Measurements from ENCODE around the gene DHRS7. TPM values are rescaled to one million over a fixed set of nuclear protein-coding genes. Genes with fewer than 3 reads are reported as not detected.

DHRS7 gene
- total and polyA plus RNA-seq, 2 experiments from 2014 or later, result 39.3 to 39.4 TPM

GRCh38 chr14:60107477-60107876, 57.7 kb downstream of the DHRS7 start:
- peaks cover 27% of the 10 kb centered on the region; the same call in 2 of the 3 replicates for H3K36me3 Mint-ChIP-seq (ENCODE audit: low read depth)

GRCh38 chr14:60106339-60106738, 58.9 kb downstream of the DHRS7 start:
- Mint-ChIP-seq H3K4me3 (no peak overlapping the region), H3K27me3 (ENCODE audit: insufficient read depth, low read depth, poor library complexity) (no peaks in the 10 kb centered on the region), H3K27ac (no peak overlapping the region), H3K36me3 (ENCODE audit: low read depth) (peaks cover 27% of the 10 kb centered on the region; the same call in 2 of the 3 replicates), H3K4me1 (peaks cover 14% of the 10 kb centered on the region; the same call in 2 of the 3 replicates), H3K9me3 (no peaks in the 10 kb centered on the region)
- Histone ChIP-seq H3K4me3 (no peak overlapping the region), H3K27ac (ENCODE audit: low read depth) (no peak overlapping the region), H3F3A (replicated peaks; ENCODE audit: low read depth) (no peaks in the 10 kb centered on the region), H3K36me3 (ENCODE audit: insufficient read depth) (peaks cover 6% of the 10 kb centered on the region; the same call in 1 of the 2 replicates), H3K4me2 (no peak overlapping the region), H4K20me1 (replicated peaks; ENCODE audit: insufficient read depth) (peaks cover 3% of the 10 kb centered on the region), H3K9me2 (ENCODE audit: insufficient read depth) (peaks cover 5% of the 10 kb centered on the region; the same call in 1 of the 2 replicates), H3K4me1 (ENCODE audit: insufficient read depth) (peaks cover 17% of the 10 kb centered on the region), H3K27me3 (ENCODE audit: insufficient read depth) (no peaks in the 10 kb centered on the region), H3K79me2 (replicated peaks; ENCODE audit: insufficient read depth) (peaks cover 85% of the 10 kb centered on the region), H2AFZ (no peak overlapping the region)
- ATAC-seq (no peak), DNase-seq (ENCODE audit: low spot score) (no peak)
- TF ChIP-seq POLR2AphosphoS5 (IDR thresholded peaks at IDR 0.05; ENCODE audit: low read depth) (no peak), CREB1 (CRISPR knock-in tag; IDR thresholded peaks at IDR 0.05; ENCODE audit: low read depth) (no peak), EZH2phosphoT487 (IDR thresholded peaks at IDR 0.05; ENCODE audit: unreplicated experiment) (no peak), ZNF114 (CRISPR knock-in tag; IDR thresholded peaks at IDR 0.05) (no peak), NANOG (IDR thresholded peaks at IDR 0.05; ENCODE audit: borderline replicate concordance) (no peak), EZH2 (IDR thresholded peaks at IDR 0.05; ENCODE audit: low read depth, unreplicated experiment) (no peak), ETS1 (IDR thresholded peaks at IDR 0.05) (no peak), REST (IDR thresholded peaks at IDR 0.05; ENCODE audit: unreplicated experiment) (no peak), ZNF331 (CRISPR knock-in tag; IDR thresholded peaks at IDR 0.05; ENCODE audit: low read depth) (no peak), JUNB (IDR thresholded peaks at IDR 0.05; ENCODE audit: unreplicated experiment) (no peak), STAT1 (IDR thresholded peaks at IDR 0.05; ENCODE audit: unreplicated experiment) (no peak)
- TF ChIP-seq, protein P1, sequence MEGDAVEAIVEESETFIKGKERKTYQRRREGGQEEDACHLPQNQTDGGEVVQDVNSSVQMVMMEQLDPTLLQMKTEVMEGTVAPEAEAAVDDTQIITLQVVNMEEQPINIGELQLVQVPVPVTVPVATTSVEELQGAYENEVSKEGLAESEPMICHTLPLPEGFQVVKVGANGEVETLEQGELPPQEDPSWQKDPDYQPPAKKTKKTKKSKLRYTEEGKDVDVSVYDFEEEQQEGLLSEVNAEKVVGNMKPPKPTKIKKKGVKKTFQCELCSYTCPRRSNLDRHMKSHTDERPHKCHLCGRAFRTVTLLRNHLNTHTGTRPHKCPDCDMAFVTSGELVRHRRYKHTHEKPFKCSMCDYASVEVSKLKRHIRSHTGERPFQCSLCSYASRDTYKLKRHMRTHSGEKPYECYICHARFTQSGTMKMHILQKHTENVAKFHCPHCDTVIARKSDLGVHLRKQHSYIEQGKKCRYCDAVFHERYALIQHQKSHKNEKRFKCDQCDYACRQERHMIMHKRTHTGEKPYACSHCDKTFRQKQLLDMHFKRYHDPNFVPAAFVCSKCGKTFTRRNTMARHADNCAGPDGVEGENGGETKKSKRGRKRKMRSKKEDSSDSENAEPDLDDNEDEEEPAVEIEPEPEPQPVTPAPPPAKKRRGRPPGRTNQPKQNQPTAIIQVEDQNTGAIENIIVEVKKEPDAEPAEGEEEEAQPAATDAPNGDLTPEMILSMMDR (conservative IDR thresholded peaks at IDR 0.05; ENCODE audit: low read depth in 2 of 2), result no peak

More at GRCh38 chr14:60107477-60107876, 57.7 kb downstream of the DHRS7 start:
- no peak overlapping the region for H3K27ac ChIP-seq (ENCODE audit: low read depth)
- no peak overlapping the region for H2AFZ ChIP-seq
- no peak overlapping the region for H3K4me3 ChIP-seq
- peaks cover 10% of the 10 kb centered on the region; the same call in 2 of the 3 replicates for H3K4me1 Mint-ChIP-seq
- peaks cover 5% of the 10 kb centered on the region; the same call in 1 of the 2 replicates for H3K9me2 ChIP-seq (ENCODE audit: insufficient read depth)
- no peaks in the 10 kb centered on the region for H3K9me3 Mint-ChIP-seq
- no peaks in the 10 kb centered on the region for H3F3A ChIP-seq (replicated peaks; ENCODE audit: low read depth)
- TF ChIP-seq, protein P1 (conservative IDR thresholded peaks at IDR 0.05; ENCODE audit: low read depth in 2 of 2), result no peak
- TF ChIP-seq EZH2 (IDR thresholded peaks at IDR 0.05; ENCODE audit: low read depth, unreplicated experiment) (no peak), CREB1 (CRISPR knock-in tag; IDR thresholded peaks at IDR 0.05; ENCODE audit: low read depth) (no peak), ZNF114 (CRISPR knock-in tag; IDR thresholded peaks at IDR 0.05) (no peak)
- no peaks in the 10 kb centered on the region; the same call in 1 of the 2 replicates for H4K20me1 ChIP-seq (replicated peaks; ENCODE audit: insufficient read depth)
- peaks cover 6% of the 10 kb centered on the region; the same call in 1 of the 2 replicates for H3K36me3 ChIP-seq (ENCODE audit: insufficient read depth)
- DNase-seq (ENCODE audit: low spot score), result no peak
- no peak overlapping the region for H3K27ac Mint-ChIP-seq
- peaks cover 16% of the 10 kb centered on the region for H3K4me1 ChIP-seq (ENCODE audit: insufficient read depth)
- H3K4me2 ChIP-seq, result no peak overlapping the region
- no peaks in the 10 kb centered on the region for H3K27me3 ChIP-seq (ENCODE audit: insufficient read depth)
- H3K79me2 ChIP-seq (replicated peaks; ENCODE audit: insufficient read depth), result peaks cover 82% of the 10 kb centered on the region
- no peaks in the 10 kb centered on the region for H3K27me3 Mint-ChIP-seq (ENCODE audit: insufficient read depth, low read depth, poor library complexity)
- no peak overlapping the region for H3K4me3 Mint-ChIP-seq
- no peak for ATAC-seq
